ENCODE measurements around the gene STXBP1. TPM values are rescaled to one million over a fixed set of nuclear protein-coding genes. Genes with fewer than 3 reads are reported as not detected.

The STXBP1 gene
- total RNA-seq, 1 experiment from 2014 or later: 40.6 TPM

DNA sequence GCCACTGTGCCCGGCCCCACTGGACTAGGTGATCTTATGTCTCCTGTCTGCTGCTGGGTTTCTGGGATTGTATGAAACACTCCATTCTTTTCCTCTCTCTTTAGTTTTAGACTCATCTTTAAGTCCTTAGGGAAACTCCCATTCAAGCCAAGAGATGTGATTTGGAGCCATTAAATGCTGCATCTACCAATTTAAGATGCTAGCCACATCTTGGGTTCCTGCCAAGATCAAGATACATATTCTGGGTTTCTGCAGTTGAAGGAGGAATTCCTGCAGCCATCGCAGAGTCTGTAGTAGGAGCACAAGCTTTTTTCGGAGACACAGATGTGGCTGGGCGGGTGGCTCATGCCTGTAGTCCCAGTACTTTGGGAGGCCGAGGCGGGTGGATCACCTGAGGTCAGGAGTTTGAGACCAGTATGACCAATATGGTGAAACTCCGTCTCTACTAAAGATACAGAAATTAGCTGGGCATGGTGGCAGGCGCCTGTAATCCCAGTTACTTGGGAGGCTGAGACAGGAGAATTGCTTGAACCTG, 23.2 kb downstream of the STXBP1 start:
- POLR2A ChIA-PET: no interaction called here
- H3K27me3 ChIP-seq (ENCODE audit: insufficient read depth, low read length): no peaks in the 10 kb centered on the region
- 0 out of 2 replicates have a peak, but pooled peaks have one; percentile 32 for ATAC-seq
- no peak overlapping the region for H3K27ac ChIP-seq (ENCODE audit: low read depth, low read length)
- no peak for TF ChIP-seq JUND (IDR thresholded peaks at IDR 0.05)
- TF ChIP-seq RAD21 (IDR thresholded peaks at IDR 0.05; ENCODE audit: low read depth): no peak
- no peak for TF ChIP-seq POLR2AphosphoS5 (IDR thresholded peaks at IDR 0.05; ENCODE audit: low read depth, low read length)
- no peak for TF ChIP-seq EZH2 (IDR thresholded peaks at IDR 0.05)
- TF ChIP-seq EGR1 (IDR thresholded peaks at IDR 0.05; ENCODE audit: low read depth): no peak
- TF ChIP-seq YY1 (IDR thresholded peaks at IDR 0.05; ENCODE audit: extremely low read depth, insufficient replicate concordance, low read depth, low read length): no peak
- no peak for TF ChIP-seq FOSL1 (IDR thresholded peaks at IDR 0.05; ENCODE audit: low read depth)
- TF ChIP-seq, protein P1, sequence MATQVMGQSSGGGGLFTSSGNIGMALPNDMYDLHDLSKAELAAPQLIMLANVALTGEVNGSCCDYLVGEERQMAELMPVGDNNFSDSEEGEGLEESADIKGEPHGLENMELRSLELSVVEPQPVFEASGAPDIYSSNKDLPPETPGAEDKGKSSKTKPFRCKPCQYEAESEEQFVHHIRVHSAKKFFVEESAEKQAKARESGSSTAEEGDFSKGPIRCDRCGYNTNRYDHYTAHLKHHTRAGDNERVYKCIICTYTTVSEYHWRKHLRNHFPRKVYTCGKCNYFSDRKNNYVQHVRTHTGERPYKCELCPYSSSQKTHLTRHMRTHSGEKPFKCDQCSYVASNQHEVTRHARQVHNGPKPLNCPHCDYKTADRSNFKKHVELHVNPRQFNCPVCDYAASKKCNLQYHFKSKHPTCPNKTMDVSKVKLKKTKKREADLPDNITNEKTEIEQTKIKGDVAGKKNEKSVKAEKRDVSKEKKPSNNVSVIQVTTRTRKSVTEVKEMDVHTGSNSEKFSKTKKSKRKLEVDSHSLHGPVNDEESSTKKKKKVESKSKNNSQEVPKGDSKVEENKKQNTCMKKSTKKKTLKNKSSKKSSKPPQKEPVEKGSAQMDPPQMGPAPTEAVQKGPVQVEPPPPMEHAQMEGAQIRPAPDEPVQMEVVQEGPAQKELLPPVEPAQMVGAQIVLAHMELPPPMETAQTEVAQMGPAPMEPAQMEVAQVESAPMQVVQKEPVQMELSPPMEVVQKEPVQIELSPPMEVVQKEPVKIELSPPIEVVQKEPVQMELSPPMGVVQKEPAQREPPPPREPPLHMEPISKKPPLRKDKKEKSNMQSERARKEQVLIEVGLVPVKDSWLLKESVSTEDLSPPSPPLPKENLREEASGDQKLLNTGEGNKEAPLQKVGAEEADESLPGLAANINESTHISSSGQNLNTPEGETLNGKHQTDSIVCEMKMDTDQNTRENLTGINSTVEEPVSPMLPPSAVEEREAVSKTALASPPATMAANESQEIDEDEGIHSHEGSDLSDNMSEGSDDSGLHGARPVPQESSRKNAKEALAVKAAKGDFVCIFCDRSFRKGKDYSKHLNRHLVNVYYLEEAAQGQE (IDR thresholded peaks at IDR 0.05; ENCODE audit: low read depth): no peak
- TF ChIP-seq, protein P2, sequence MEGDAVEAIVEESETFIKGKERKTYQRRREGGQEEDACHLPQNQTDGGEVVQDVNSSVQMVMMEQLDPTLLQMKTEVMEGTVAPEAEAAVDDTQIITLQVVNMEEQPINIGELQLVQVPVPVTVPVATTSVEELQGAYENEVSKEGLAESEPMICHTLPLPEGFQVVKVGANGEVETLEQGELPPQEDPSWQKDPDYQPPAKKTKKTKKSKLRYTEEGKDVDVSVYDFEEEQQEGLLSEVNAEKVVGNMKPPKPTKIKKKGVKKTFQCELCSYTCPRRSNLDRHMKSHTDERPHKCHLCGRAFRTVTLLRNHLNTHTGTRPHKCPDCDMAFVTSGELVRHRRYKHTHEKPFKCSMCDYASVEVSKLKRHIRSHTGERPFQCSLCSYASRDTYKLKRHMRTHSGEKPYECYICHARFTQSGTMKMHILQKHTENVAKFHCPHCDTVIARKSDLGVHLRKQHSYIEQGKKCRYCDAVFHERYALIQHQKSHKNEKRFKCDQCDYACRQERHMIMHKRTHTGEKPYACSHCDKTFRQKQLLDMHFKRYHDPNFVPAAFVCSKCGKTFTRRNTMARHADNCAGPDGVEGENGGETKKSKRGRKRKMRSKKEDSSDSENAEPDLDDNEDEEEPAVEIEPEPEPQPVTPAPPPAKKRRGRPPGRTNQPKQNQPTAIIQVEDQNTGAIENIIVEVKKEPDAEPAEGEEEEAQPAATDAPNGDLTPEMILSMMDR (IDR thresholded peaks at IDR 0.05 in 2 of 3, conservative IDR thresholded peaks at IDR 0.05 in 1 of 3; ENCODE audit: borderline replicate concordance in 1 of 3, insufficient read depth in 1 of 3, low read depth in 2 of 3, low read length in 2 of 3): no peak
- no peak for TF ChIP-seq SRF (IDR thresholded peaks at IDR 0.05; ENCODE audit: low read depth)
- TF ChIP-seq POLR2A (IDR thresholded peaks at IDR 0.05; ENCODE audit: borderline replicate concordance, extremely low read depth, insufficient read depth, insufficient read length): no peak
- no peak overlapping the region for H3K4me3 ChIP-seq (replicated peaks in 1 of 2; ENCODE audit: low read depth in 1 of 2, low read length in 2 of 2)
- intact Hi-C loops (cut with micrococcal nuclease): no loop called here
- H3K4me2 ChIP-seq (ENCODE audit: low read length): no peak overlapping the region
- no peaks in the 10 kb centered on the region for H3K9me3 ChIP-seq (ENCODE audit: control insufficient read depth in 1 of 2, insufficient read depth in 1 of 2, low read depth in 1 of 2, low read length in 2 of 2)
- H2AFZ ChIP-seq (ENCODE audit: low read depth, low read length, poor library complexity, severe bottlenecking): no peak overlapping the region
- no peaks in the 10 kb centered on the region for H3K9me2 ChIP-seq (ENCODE audit: insufficient read depth)
- no TSS peak for BruUV-seq (replicated peaks)
- RAD21 ChIA-PET (ENCODE audit: low non-redundant PET in 1 of 2, low total read pairs in 2 of 2, uncharacterized antibody in 2 of 2, unreplicated experiment in 2 of 2): no interaction called here
- H3K36me3 ChIP-seq (ENCODE audit: control insufficient read depth in 1 of 2, insufficient read depth in 2 of 2, low read length in 2 of 2): no peaks in the 10 kb centered on the region
- no peak overlapping the region for H3K9ac ChIP-seq (ENCODE audit: low read length)
- peaks cover 9 to 12% of the 10 kb centered on the region in 2 experiments; a peak in 3 of 4 replicates for H3K4me1 ChIP-seq (ENCODE audit: control insufficient read depth in 1 of 2, insufficient read depth in 2 of 2, low read length in 2 of 2)
- H4K20me1 ChIP-seq (ENCODE audit: insufficient read depth): no peaks in the 10 kb centered on the region
- no peaks in the 10 kb centered on the region for H3K79me2 ChIP-seq (ENCODE audit: insufficient read depth, low read length)
- DNase-seq (ENCODE audit: low read depth, low spot score): no peak
- CTCF ChIA-PET: interaction anchor here (1.0 to 1.6 kb wide), 2 partner anchors 100 to 135 kb away, joined by 3 to 10 read pairs; partner anchors contain the start of gene TOR2A
